Ishikawa (cell line): ENCODE results near the gene DLEC1.

Source experiments
- CEBPB ChIP-seq: IDR thresholded peaks from 2 replicates; pipeline ENCODE4 v1.6.1; 2012
- EGR1 ChIP-seq: IDR thresholded peaks from 2 replicates; pipeline ENCODE4 v1.6.1; 2012
- EP300 ChIP-seq: IDR thresholded peaks from 2 replicates; pipeline ENCODE4 v1.6.1; 2012; ENCODE audit warnings: borderline replicate concordance
- NFIC ChIP-seq: IDR thresholded peaks from 2 replicates; pipeline ENCODE4 v1.6.1; 2012
- TAF1 ChIP-seq: IDR thresholded peaks from 2 replicates; pipeline ENCODE4 v1.6.1; 2012; ENCODE audit warnings: low read depth, mild to moderate bottlenecking
- TCF12 ChIP-seq: IDR thresholded peaks from 2 replicates; pipeline ENCODE4 v1.6.1; 2012; ENCODE audit warnings: low read depth
- YY1 ChIP-seq: IDR thresholded peaks from 2 replicates; pipeline ENCODE4 v1.6.1; 2012; ENCODE audit warnings: low read depth
- TF ChIP-seq, protein P1 (sequence below): IDR thresholded peaks from 2 replicates; pipeline ENCODE4 v1.6.1; 2012; ENCODE audit warnings: low read depth, mild to moderate bottlenecking
- TF ChIP-seq, protein P2 (sequence below): IDR thresholded peaks from 2 replicates; pipeline ENCODE4 v1.6.1; 2012

DNA sequence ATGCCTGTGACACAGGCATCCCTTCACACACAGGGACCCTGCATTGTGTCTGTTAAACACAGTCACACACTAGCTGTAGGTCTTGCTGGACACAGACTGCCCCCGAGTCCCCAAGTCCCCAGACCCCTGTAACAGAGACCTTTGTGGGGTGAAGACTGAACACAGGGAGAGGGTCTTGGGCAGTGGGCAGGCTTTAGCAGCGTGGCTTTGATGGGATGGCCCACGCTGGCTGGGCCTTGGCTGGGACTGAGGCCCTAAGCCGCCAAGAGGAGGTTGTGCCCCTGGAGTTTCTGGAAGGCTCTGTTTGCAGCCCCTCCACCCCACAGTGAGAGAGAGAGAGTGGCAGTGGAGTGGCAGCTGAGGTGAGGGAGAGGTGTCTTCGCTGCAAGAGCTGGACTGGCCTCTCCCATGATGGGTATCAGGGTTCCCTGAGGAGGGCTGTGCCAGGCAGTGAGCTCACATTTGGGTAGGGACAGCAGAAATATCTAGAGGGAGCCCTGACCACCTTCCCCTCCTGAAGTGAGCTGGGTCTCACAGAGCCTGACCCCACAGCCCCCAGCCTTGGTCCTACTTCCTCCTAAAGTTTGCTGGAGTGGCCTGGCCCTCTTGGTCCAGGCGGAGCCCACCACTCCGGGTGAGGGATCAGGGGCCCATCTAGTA lies 49.1 kb upstream of the DLEC1 start:
- TF ChIP-seq TAF1 (no peak), YY1 (no peak), TCF12 (no peak), EP300 (no peak), CEBPB (no peak), NFIC (no peak), EGR1 (no peak)
- TF ChIP-seq, protein P1, sequence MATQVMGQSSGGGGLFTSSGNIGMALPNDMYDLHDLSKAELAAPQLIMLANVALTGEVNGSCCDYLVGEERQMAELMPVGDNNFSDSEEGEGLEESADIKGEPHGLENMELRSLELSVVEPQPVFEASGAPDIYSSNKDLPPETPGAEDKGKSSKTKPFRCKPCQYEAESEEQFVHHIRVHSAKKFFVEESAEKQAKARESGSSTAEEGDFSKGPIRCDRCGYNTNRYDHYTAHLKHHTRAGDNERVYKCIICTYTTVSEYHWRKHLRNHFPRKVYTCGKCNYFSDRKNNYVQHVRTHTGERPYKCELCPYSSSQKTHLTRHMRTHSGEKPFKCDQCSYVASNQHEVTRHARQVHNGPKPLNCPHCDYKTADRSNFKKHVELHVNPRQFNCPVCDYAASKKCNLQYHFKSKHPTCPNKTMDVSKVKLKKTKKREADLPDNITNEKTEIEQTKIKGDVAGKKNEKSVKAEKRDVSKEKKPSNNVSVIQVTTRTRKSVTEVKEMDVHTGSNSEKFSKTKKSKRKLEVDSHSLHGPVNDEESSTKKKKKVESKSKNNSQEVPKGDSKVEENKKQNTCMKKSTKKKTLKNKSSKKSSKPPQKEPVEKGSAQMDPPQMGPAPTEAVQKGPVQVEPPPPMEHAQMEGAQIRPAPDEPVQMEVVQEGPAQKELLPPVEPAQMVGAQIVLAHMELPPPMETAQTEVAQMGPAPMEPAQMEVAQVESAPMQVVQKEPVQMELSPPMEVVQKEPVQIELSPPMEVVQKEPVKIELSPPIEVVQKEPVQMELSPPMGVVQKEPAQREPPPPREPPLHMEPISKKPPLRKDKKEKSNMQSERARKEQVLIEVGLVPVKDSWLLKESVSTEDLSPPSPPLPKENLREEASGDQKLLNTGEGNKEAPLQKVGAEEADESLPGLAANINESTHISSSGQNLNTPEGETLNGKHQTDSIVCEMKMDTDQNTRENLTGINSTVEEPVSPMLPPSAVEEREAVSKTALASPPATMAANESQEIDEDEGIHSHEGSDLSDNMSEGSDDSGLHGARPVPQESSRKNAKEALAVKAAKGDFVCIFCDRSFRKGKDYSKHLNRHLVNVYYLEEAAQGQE = no peak
- TF ChIP-seq, protein P2, sequence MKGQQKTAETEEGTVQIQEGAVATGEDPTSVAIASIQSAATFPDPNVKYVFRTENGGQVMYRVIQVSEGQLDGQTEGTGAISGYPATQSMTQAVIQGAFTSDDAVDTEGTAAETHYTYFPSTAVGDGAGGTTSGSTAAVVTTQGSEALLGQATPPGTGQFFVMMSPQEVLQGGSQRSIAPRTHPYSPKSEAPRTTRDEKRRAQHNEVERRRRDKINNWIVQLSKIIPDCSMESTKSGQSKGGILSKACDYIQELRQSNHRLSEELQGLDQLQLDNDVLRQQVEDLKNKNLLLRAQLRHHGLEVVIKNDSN = no peak
